ENCODE measurements around the gene PRKG1.

- no peak for TF ChIP-seq CTCF (IDR thresholded peaks at IDR 0.05)
- TF ChIP-seq POLR2AphosphoS5 (IDR thresholded peaks at IDR 0.05): no peak
- TF ChIP-seq POLR2A (IDR thresholded peaks at IDR 0.05): no peak
- TF ChIP-seq EP300 (IDR thresholded peaks at IDR 0.05): no peak
Measured at GRCh38 chr10:52256832-52257691, 1182.8 kb downstream of the PRKG1 start.
